HFFc6 (cell line): ENCODE results near the gene NUCB1. TPM values are rescaled to one million over a fixed set of nuclear protein-coding genes. Genes with fewer than 3 reads are reported as not detected.
A peak's percentile ranks its signal among the peaks of the same experiment; 100 is the strongest.
"Not testable (repeated sequence)": the region's sequence is repeated elsewhere in the genome, so short reads cannot be mapped to it uniquely, and the experiment has no call there.

Experiments used
- DNase-seq: peaks from one replicate; pipeline ENCODE4 v3.0.0-alpha.2; 2018
- H3K27ac Mint-ChIP-seq: 2 replicates; pipeline ENCODE4 v1.8.0; 2020; ENCODE audit warnings: mild to moderate bottlenecking, mixed read lengths
- H3K27me3 Mint-ChIP-seq: 2 replicates; pipeline ENCODE4 v1.8.0; 2021; ENCODE audit warnings: mild to moderate bottlenecking, moderate library complexity, mixed read lengths; ENCODE audit not compliant: insufficient read depth
- H3K36me3 Mint-ChIP-seq: 2 replicates; pipeline ENCODE4 v1.8.0; 2021; ENCODE audit warnings: low read depth, mixed read lengths
- H3K4me1 Mint-ChIP-seq: 2 replicates; pipeline ENCODE4 v1.8.0; 2020; ENCODE audit warnings: low read depth, mixed read lengths
- H3K4me3 Mint-ChIP-seq: 2 replicates; pipeline ENCODE4 v1.8.0; 2020; ENCODE audit warnings: mild to moderate bottlenecking, moderate library complexity, mixed read lengths
- H3K9me3 Mint-ChIP-seq: 2 replicates; pipeline ENCODE4 v1.8.0; 2020; ENCODE audit warnings: mild to moderate bottlenecking, mixed read lengths
- CTCF ChIP-seq: fragments of 200-600 bp; sonication (generic); IDR thresholded peaks from 2 replicates; pipeline ENCODE4 v1.5.0; 2021; ENCODE audit warnings: antibody characterized with exemption, mild to moderate bottlenecking
- total RNA-seq, 6 experiments: library from RNA; stranded (reverse); fragmentation: NEBNext Ultra II Directional; extraction: Animal tissue kit (Norgen Biotek cat#: 25700); gene quantifications; 2 replicates in 1 of 6; 3 replicates in 5 of 6; pipeline ENCODE4 v1.2.3, GENCODE V29; 2021

NUCB1 gene
- total RNA-seq, 6 experiments from 2014 or later: 129 to 160 (median 152) TPM

- peak overlapping the region; percentile 65 for H3K27ac Mint-ChIP-seq
- peaks cover 28% of the 10 kb centered on the region for H3K4me1 Mint-ChIP-seq
- H3K4me3 Mint-ChIP-seq: peak overlapping the region; percentile 86
- H3K36me3 Mint-ChIP-seq: peaks cover 10% of the 10 kb centered on the region
- H3K27me3 Mint-ChIP-seq: peaks cover 5% of the 10 kb centered on the region
- TF ChIP-seq CTCF: no peak
- peaks cover 3% of the 10 kb centered on the region for H3K9me3 Mint-ChIP-seq
- no peak for DNase-seq
Observed at GRCh38 chr19:48867123-48867745, 32.9 kb upstream of the NUCB1 start.

DNA sequence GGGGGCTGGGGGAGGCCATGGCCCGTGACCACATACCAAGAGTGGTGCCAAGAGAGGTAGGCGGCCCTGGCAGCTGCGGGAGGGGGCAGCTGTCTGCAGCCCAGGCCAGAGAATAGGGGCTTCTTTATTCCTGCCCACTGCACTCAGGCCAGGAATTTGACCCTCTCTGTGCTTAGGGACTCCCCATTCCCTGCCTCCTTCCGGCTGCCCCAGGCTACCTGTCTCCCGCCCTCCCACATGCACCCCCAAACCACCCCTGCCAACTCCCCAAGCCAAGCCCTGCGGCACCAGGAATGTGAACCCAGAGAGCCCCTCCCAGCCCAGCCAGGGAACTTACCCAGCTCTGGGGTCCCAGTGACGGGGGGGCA, 32.4 kb upstream of the NUCB1 start:
- H3K4me3 Mint-ChIP-seq: peak overlapping the region; percentile 86
- H3K27me3 Mint-ChIP-seq: peaks cover 10% of the 10 kb centered on the region
- DNase-seq: no peak
- H3K4me1 Mint-ChIP-seq: peaks cover 28% of the 10 kb centered on the region
- TF ChIP-seq CTCF: no peak
- peaks cover 15% of the 10 kb centered on the region for H3K36me3 Mint-ChIP-seq
- peak overlapping the region; percentile 93 for H3K27ac Mint-ChIP-seq
- peaks cover 8% of the 10 kb centered on the region for H3K9me3 Mint-ChIP-seq

GRCh38 chr19:48868114-48868886, 31.8 kb upstream of the NUCB1 start, which contains the start of gene PLEKHA4:
Gene PLEKHA4 (minus strand): TSS chr19:48868617. CDS start chr19:48867620, 997 bp downstream.
- no peak for TF ChIP-seq CTCF
- Mint-ChIP-seq H3K4me1 (peaks cover 30% of the 10 kb centered on the region), H3K9me3 (peaks cover 12% of the 10 kb centered on the region), H3K27ac (peak within 1 kb of the TSS; percentile 93), H3K36me3 (peaks cover 21% of the 10 kb centered on the region), H3K27me3 (peaks cover 15% of the 10 kb centered on the region), H3K4me3 (peak within 1 kb of the TSS; percentile 86)
- no peak for DNase-seq

- Mint-ChIP-seq H3K9me3 (peaks cover 19% of the 10 kb centered on the region), H3K4me3 (no peak overlapping the region), H3K4me1 (peaks cover 39% of the 10 kb centered on the region), H3K36me3 (peaks cover 31% of the 10 kb centered on the region), H3K27ac (no peak overlapping the region), H3K27me3 (peaks cover 32% of the 10 kb centered on the region)
- TF ChIP-seq CTCF: no peak
- DNase-seq: no peak
Observed at GRCh38 chr19:48870048-48870447, 30.1 kb upstream of the NUCB1 start.

- H3K4me3 Mint-ChIP-seq: peak overlapping the region; percentile 100
- H3K4me1 Mint-ChIP-seq: peaks cover 51% of the 10 kb centered on the region
- H3K36me3 Mint-ChIP-seq: peaks cover 47% of the 10 kb centered on the region
- DNase-seq: not testable (repeated sequence)
- H3K9me3 Mint-ChIP-seq: peaks cover 23% of the 10 kb centered on the region
- H3K27ac Mint-ChIP-seq: peak overlapping the region; percentile 100
- H3K27me3 Mint-ChIP-seq: peaks cover 45% of the 10 kb centered on the region
Observed at GRCh38 chr19:48871471-48872181, 28.5 kb upstream of the NUCB1 start.
